A673 (cell line): ENCODE results near the gene CLDN7. TPM values are rescaled to one million over a fixed set of nuclear protein-coding genes. Genes with fewer than 3 reads are reported as not detected.
A peak's percentile ranks its signal among the peaks of the same experiment; 100 is the strongest.

Experiments used
- BruUV-seq: library from RNA; stranded (reverse); fragments of 400-500 nt; replicated peaks from 2 replicates; lab custom pipeline; 2021; lab: Mats Ljungman, UMichigan
- CTCF ChIA-PET: fragments of 300-600 bp; sonication (Branson Sonifier 250); formaldehyde crosslinking; loops from one replicate; lab custom pipeline; 2022; ENCODE audit warnings: antibody characterized with exemption; lab: Charles Lee
- POLR2A ChIA-PET: fragments of 300-600 bp; sonication (Branson Sonifier 250); formaldehyde crosslinking; loops from one replicate; lab custom pipeline; 2022; ENCODE audit warnings: antibody characterized with exemption; ENCODE audit not compliant: low non-redundant PET; lab: Charles Lee
- DNase-seq: peaks from one replicate; pipeline ENCODE4 v3.0.0-alpha.2; 2015; ENCODE audit warnings: low spot score
- H3K27ac ChIP-seq: fragments of 200-600 bp; sonication (generic); 2 replicates; pipeline ENCODE4 v1.5.1; 2016; ENCODE audit warnings: mixed run types, low read depth, mild to moderate bottlenecking, mixed read lengths, antibody characterized with exemption, low read length; ENCODE audit not compliant: poor library complexity, severe bottlenecking
- H3K27me3 ChIP-seq: fragments of 200-600 bp; sonication (generic); replicated peaks from 2 replicates; pipeline ENCODE4 v1.6.1; 2017; ENCODE audit warnings: mixed run types, low read depth, mild to moderate bottlenecking, mixed read lengths, antibody characterized with exemption, low read length; ENCODE audit not compliant: insufficient read depth, poor library complexity
- H3K36me3 ChIP-seq: fragments of 200-600 bp; sonication (generic); 2 replicates; pipeline ENCODE4 v1.6.1; 2016; ENCODE audit warnings: mixed run types, mild to moderate bottlenecking, mixed read lengths, antibody characterized with exemption, low read length; ENCODE audit not compliant: insufficient read depth, poor library complexity, severe bottlenecking
- H3K4me1 ChIP-seq: fragments of 200-600 bp; sonication (generic); 2 replicates; pipeline ENCODE4 v1.6.1; 2017; ENCODE audit warnings: mixed run types, mild to moderate bottlenecking, mixed read lengths, antibody characterized with exemption, low read length; ENCODE audit not compliant: insufficient read depth, poor library complexity, severe bottlenecking
- H3K4me3 ChIP-seq: fragments of 200-600 bp; sonication (generic); 2 replicates; pipeline ENCODE4 v1.5.1; 2016; ENCODE audit warnings: low read depth, mixed run types, mild to moderate bottlenecking, mixed read lengths, low read length; ENCODE audit not compliant: poor library complexity, severe bottlenecking
- H3K9me3 ChIP-seq: fragments of 200-600 bp; sonication (generic); 2 replicates; pipeline ENCODE4 v1.6.1; 2016; ENCODE audit warnings: mixed run types, low read depth, mild to moderate bottlenecking, mixed read lengths, antibody characterized with exemption, low read length; ENCODE audit not compliant: poor library complexity, severe bottlenecking
- EZH2 ChIP-seq: fragments of 200-600 bp; sonication (generic); IDR thresholded peaks from 2 replicates; pipeline ENCODE4 v1.6.1; 2017; ENCODE audit warnings: borderline replicate concordance, low read depth, mild to moderate bottlenecking, mixed read lengths, antibody characterized with exemption, low read length; ENCODE audit not compliant: poor library complexity, severe bottlenecking
- intact Hi-C: fragments of 100-400 bp; cut with micrococcal nuclease; formaldehyde crosslinking; loops from one replicate; pipeline ENCODE4 v1.10.0; 2022; ENCODE audit not compliant: unreplicated experiment
- total RNA-seq: library from RNA; stranded (reverse); gene quantifications from 2 replicates; pipeline ENCODE4 v1.2.3, GENCODE V29; 2021
- TF ChIP-seq, protein P1 (sequence below): fragments of 300-800, 200-600 bp; sonication (generic); conservative IDR thresholded peaks from 2 replicates; pipeline ENCODE4 v1.5.1; 2017; ENCODE audit warnings: low read depth, mild to moderate bottlenecking, antibody characterized with exemption, low read length, moderate library complexity, mixed read lengths

CLDN7 gene
- total RNA-seq, 1 experiment from 2014 or later, result not detected

DNA sequence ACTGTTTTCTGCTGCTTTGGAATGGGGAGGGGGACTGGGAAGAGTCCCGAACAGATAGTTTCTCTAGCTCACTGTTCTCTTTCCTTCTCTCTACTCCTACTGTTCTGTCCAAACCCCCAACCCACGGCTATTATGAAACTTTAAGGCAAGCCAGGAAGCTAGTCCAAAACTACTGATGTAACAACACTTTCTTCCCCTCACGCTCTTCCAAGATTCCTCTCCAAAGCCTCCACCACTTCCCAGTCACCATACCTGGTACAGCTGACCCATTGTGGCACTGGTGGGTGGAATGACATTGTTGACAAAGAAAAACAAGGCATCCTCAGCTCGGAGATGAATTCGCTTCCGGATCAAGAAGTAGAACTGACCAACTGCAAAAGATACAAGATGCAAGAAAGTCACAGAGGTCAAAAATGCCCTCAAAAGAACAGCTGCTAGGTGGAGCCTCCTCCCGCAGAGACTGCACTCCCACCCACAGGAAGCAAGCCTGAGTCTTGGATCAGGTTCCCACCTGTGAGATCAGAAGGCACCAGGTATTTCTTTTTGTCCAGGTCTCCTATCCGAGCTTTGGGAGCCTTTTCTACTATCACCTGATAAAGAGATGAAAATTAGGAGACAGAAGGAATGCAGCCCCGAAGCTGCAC, 21.1 kb downstream of the CLDN7 start:
- BruUV-seq, result no TSS peak
- peaks cover 31% of the 10 kb centered on the region for H3K4me1 ChIP-seq
- no peaks in the 10 kb centered on the region for H3K9me3 ChIP-seq
- intact Hi-C loops, result no loop called here
- POLR2A ChIA-PET, result interaction anchor here (0.6 kb wide), 1 partner anchor 21 kb away, joined by 4 read pairs; no protein-coding TSS in a partner anchor
- TF ChIP-seq, protein P1, sequence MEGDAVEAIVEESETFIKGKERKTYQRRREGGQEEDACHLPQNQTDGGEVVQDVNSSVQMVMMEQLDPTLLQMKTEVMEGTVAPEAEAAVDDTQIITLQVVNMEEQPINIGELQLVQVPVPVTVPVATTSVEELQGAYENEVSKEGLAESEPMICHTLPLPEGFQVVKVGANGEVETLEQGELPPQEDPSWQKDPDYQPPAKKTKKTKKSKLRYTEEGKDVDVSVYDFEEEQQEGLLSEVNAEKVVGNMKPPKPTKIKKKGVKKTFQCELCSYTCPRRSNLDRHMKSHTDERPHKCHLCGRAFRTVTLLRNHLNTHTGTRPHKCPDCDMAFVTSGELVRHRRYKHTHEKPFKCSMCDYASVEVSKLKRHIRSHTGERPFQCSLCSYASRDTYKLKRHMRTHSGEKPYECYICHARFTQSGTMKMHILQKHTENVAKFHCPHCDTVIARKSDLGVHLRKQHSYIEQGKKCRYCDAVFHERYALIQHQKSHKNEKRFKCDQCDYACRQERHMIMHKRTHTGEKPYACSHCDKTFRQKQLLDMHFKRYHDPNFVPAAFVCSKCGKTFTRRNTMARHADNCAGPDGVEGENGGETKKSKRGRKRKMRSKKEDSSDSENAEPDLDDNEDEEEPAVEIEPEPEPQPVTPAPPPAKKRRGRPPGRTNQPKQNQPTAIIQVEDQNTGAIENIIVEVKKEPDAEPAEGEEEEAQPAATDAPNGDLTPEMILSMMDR, result no peak
- no peak for TF ChIP-seq EZH2
- DNase-seq, result no peak
- CTCF ChIA-PET, result interaction anchor here (1.0 kb wide), 1 partner anchor 20 kb away, joined by 3 read pairs; no protein-coding TSS in a partner anchor
- peaks cover 44% of the 10 kb centered on the region for H3K36me3 ChIP-seq
- H3K4me3 ChIP-seq, result peak overlapping the region; percentile 72
- no peaks in the 10 kb centered on the region for H3K27me3 ChIP-seq
- peak overlapping the region; percentile 84 for H3K27ac ChIP-seq

DNA sequence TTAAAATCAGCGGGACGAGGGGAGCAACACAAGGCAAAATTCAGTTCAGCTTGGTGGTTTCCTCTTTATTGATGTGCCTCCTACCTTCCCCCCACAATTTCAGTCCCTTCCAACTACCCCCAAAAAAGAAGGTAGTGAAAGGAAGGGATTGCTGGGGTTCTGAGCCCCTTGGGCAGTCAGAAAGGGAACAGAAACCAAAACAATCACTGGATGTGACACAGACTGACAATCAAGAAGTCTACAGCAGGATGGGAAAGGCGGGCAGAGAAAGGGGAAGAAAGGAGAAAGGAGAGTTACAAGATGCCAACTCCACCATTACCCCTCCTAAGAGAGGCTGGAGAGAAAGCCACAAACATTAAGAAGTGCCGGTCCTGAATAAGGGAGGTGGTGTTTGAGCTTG, 21.9 kb downstream of the CLDN7 start:
- ChIA-PET CTCF (no interaction called here), POLR2A (interaction anchor here (0.6 kb wide), 1 partner anchor 20 kb away, joined by 4 read pairs; no protein-coding TSS in a partner anchor)
- Histone ChIP-seq H3K9me3 (no peaks in the 10 kb centered on the region), H3K27me3 (no peaks in the 10 kb centered on the region), H3K4me3 (peak overlapping the region; percentile 96), H3K27ac (peak overlapping the region; percentile 22), H3K36me3 (peaks cover 45% of the 10 kb centered on the region), H3K4me1 (peaks cover 33% of the 10 kb centered on the region)
- TSS peak; percentile 64 for BruUV-seq
- no peak for DNase-seq
- intact Hi-C loops, result no loop called here
- no peak for TF ChIP-seq EZH2
- TF ChIP-seq, protein P1, result no peak

DNA sequence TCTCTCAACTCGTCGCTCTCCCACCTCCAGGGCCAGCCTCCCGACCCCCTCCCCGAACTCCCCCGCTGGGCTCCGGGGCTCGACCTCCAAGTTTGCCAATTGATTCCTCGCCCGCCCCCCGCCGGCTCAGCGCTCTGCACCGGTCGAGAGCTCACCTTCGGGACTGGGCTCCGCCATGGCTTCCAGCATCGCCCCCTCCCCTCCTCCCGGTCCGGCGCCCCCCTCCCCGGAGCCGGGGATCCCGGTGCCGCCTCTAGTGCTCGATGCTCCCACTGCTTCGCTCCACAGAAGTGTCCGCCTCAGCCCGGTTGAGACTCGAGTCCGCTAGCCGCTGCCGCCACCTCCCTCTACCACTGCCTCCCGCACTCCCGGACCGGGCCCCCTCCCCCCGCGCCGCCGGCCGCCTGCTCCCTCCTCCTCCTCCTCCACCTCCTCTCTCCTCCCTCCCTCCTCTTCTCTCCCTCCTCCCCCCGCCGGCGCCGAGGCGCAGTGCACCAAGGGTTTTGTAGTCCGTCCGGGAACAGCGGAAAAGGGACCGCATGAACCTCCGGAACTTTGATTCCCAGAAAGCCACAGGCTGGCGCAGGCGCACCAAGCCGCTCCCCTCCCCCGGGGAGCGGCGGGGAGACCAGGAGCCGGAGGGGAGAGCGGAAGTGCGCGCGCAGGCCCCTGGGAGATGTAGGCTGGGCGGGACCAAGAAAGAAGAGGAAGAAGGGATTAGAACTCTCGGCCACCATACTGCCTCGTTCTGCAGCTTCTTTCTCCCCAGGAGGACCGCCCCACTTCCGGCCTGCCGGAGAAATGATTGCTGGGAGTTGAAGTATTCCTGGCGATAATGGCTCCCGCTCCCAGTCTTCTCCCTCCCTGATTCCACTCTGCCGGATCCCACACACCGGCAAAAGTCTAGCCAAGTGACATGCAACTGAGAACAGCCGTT, 22.9 kb downstream of the CLDN7 start, which contains the start of gene PHF23:
Gene PHF23 (minus strand): TSS at position 367 of the 937 bp plus-strand sequence. CDS start 178 bp downstream, at position 189.
- POLR2A ChIA-PET, result interaction anchor here (0.7 kb wide), 1 partner anchor 188 kb away, joined by 3 read pairs; no protein-coding TSS in a partner anchor
- Histone ChIP-seq H3K4me1 (peaks cover 41% of the 10 kb centered on the region), H3K9me3 (no peaks in the 10 kb centered on the region), H3K36me3 (peaks cover 47% of the 10 kb centered on the region), H3K27me3 (no peaks in the 10 kb centered on the region), H3K4me3 (peak within 1 kb of the TSS; percentile 96), H3K27ac (peak within 1 kb of the TSS; percentile 95)
- DNase-seq, result peak; percentile 100
- CTCF ChIA-PET, result no interaction called here
- intact Hi-C loops, result no loop called here
- no TSS peak for BruUV-seq
- TF ChIP-seq, protein P1, result no peak
- no peak for TF ChIP-seq EZH2
